BLaER1 (cell line): Measurements from ENCODE around the gene NR2F2.

Experiments used
- H3K27ac ChIP-seq: shearing (Covaris generic); formaldehyde crosslinking; 2 replicates; pipeline ENCODE4 v1.8.1; 2022
- H3K27me3 ChIP-seq: shearing (Covaris generic); formaldehyde crosslinking; 2 replicates; pipeline ENCODE4 v1.8.1; 2022
- H3K36me3 ChIP-seq: shearing (Covaris generic); formaldehyde crosslinking; 2 replicates; pipeline ENCODE4 v1.8.1; 2022
- H3K4me1 ChIP-seq: shearing (Covaris generic); formaldehyde crosslinking; 2 replicates; pipeline ENCODE4 v1.8.1; 2022
- H3K4me2 ChIP-seq: shearing (Covaris generic); formaldehyde crosslinking; 2 replicates; pipeline ENCODE4 v1.8.1; 2022
- H3K4me3 ChIP-seq: shearing (Covaris generic); formaldehyde crosslinking; 2 replicates; pipeline ENCODE4 v1.8.1; 2022
- H3K9ac ChIP-seq: shearing (Covaris generic); formaldehyde crosslinking; 2 replicates; pipeline ENCODE4 v1.8.1; 2022
- H3K9me3 ChIP-seq: shearing (Covaris generic); formaldehyde crosslinking; 2 replicates; pipeline ENCODE4 v1.8.1; 2022
- H4K20me1 ChIP-seq: shearing (Covaris generic); formaldehyde crosslinking; 2 replicates; pipeline ENCODE4 v1.8.1; 2022
- Cebpa-rat ChIP-seq: shearing (Covaris generic); IDR thresholded peaks from 2 replicates; pipeline ENCODE4 v1.8.1; 2022

Gene NR2F2

GRCh38 chr15:96360581-96361308 lies 30.2 kb downstream of the NR2F2 start:
- Histone ChIP-seq H3K9ac (no peak overlapping the region), H3K27ac (no peak overlapping the region), H3K9me3 (peaks cover 3% of the 10 kb centered on the region), H3K27me3 (peaks cover 100% of the 10 kb centered on the region), H3K4me3 (no peak overlapping the region), H3K4me1 (peaks cover 20% of the 10 kb centered on the region), H4K20me1 (peaks cover 85% of the 10 kb centered on the region), H3K4me2 (no peak overlapping the region), H3K36me3 (no peaks in the 10 kb centered on the region)
- no peak for TF ChIP-seq Cebpa-rat

DNA sequence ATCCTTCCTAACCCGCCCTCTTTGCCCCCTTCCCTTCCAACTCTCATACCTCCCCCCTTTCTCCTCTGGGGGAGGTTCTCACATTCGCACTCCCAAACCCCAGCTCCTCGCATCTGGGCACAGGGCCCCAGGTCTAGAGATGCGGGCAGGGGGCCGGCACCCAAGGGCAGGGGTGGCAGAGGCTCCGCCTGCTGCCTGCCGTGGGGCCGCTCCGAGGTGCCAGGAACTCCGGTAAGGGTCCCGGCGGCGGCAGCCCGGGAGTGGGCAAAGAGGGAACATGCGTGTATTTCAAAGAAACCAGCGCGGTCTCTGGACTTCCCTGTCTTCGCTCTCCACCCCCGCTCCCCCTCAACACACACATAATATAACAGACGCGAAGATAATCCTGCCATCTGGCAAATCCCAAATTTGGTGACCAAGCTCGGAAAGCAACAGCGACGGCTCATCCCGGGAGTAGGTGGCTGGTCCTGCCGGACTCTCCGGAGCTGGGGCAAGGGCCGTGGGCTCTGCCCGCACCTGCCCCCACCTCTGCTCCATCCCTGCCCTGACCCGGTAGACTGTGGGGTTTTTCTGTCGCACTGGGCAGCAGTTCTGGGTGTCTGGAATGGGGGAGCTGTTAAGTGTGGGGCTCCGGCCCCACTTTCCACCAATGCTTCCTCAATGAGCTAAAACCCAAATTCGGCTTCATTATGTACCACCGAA lies 31.0 kb downstream of the NR2F2 start:
- H3K27ac ChIP-seq = no peak overlapping the region
- H3K4me1 ChIP-seq = peaks cover 13% of the 10 kb centered on the region
- peaks cover 10% of the 10 kb centered on the region for H3K9me3 ChIP-seq
- H3K36me3 ChIP-seq = no peaks in the 10 kb centered on the region
- H4K20me1 ChIP-seq = peaks cover 81% of the 10 kb centered on the region
- H3K4me3 ChIP-seq = no peak overlapping the region
- TF ChIP-seq Cebpa-rat = no peak
- no peak overlapping the region for H3K9ac ChIP-seq
- peaks cover 100% of the 10 kb centered on the region for H3K27me3 ChIP-seq
- H3K4me2 ChIP-seq = no peak overlapping the region

- Histone ChIP-seq H4K20me1 (peaks cover 83% of the 10 kb centered on the region), H3K4me2 (no peak overlapping the region), H3K4me3 (no peak overlapping the region), H3K9ac (no peak overlapping the region), H3K36me3 (no peaks in the 10 kb centered on the region), H3K9me3 (peaks cover 17% of the 10 kb centered on the region), H3K4me1 (peaks cover 7% of the 10 kb centered on the region), H3K27ac (no peak overlapping the region), H3K27me3 (peaks cover 100% of the 10 kb centered on the region)
- TF ChIP-seq Cebpa-rat = no peak
These were observed 31.7 kb downstream of the NR2F2 start for GRCh38 chr15:96362011-96362754.

GRCh38 chr15:96362755-96363651 lies 32.5 kb downstream of the NR2F2 start:
- Histone ChIP-seq H3K9me3 (peaks cover 26% of the 10 kb centered on the region), H3K9ac (no peak overlapping the region), H3K4me1 (peaks cover under 1% of the 10 kb centered on the region; the same call in 1 of the 2 replicates), H3K4me2 (no peak overlapping the region), H4K20me1 (peaks cover 78% of the 10 kb centered on the region), H3K27me3 (peaks cover 100% of the 10 kb centered on the region), H3K4me3 (no peak overlapping the region), H3K36me3 (no peaks in the 10 kb centered on the region), H3K27ac (no peak overlapping the region)
- no peak for TF ChIP-seq Cebpa-rat

DNA sequence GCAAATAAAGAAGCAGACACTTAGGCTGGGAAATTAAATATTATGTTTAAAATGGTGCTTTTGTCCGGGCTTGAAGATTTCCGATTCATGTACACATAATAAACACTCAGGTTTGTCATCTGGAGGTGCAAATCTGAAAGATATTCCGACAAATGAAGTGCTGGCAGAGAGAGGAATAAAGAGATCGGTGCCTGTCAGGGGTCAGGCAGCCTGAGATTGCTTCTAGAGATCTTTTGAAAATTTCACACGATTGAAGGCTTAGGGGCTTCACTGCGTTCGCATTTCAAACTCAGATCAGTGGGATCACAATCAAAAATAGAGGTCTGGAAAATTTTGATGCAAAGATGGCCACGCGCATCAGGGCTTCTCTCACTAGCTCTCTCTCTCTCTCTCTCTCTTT lies 33.2 kb downstream of the NR2F2 start:
- H3K9me3 ChIP-seq = peaks cover 33% of the 10 kb centered on the region
- H3K4me1 ChIP-seq = no peaks in the 10 kb centered on the region
- no peaks in the 10 kb centered on the region for H3K36me3 ChIP-seq
- TF ChIP-seq Cebpa-rat = no peak
- no peak overlapping the region for H3K4me2 ChIP-seq
- H3K9ac ChIP-seq = no peak overlapping the region
- H3K27me3 ChIP-seq = peaks cover 100% of the 10 kb centered on the region
- H3K27ac ChIP-seq = no peak overlapping the region
- peaks cover 77% of the 10 kb centered on the region for H4K20me1 ChIP-seq
- no peak overlapping the region for H3K4me3 ChIP-seq

DNA sequence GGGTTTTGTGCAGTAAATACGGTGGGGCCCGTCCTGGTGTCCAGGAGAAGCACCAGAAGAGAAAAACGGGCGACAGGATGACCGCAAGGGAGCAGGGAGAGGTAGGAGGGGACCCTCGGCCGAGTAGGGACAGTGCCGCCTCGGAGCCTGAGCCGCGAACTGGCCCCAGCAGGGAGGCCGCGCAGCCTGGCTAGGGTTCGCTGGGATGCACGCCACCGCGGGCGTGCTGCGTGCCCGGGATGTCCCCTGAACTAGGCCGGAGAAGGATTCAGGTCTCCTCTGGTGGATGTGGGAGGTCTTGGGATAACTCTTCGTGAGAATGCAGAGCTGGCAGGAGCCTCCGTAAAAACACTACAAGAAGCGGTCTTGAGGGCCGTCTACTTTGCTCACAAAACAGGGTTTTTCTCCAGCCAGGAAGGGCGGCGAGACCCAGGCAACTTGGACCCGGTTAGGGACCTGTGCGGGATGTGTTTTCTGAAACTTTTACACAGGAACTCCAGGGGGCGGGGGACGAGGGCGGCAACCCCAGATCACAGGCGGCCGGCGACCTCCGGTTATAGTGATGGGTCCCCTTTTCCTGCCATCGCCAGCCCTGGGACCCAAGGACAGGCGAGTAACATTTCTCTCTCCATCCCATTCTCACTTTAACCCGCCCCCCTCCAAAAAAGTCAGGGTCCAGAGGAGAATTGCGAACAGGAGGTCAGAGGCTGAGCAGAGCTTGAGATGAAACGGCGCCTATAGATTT lies 35.5 kb downstream of the NR2F2 start:
- Histone ChIP-seq H3K4me3 (no peak overlapping the region), H4K20me1 (peaks cover 58% of the 10 kb centered on the region), H3K36me3 (no peaks in the 10 kb centered on the region), H3K9me3 (peaks cover 45% of the 10 kb centered on the region), H3K4me2 (no peak overlapping the region), H3K9ac (no peak overlapping the region), H3K4me1 (no peaks in the 10 kb centered on the region), H3K27me3 (peaks cover 99% of the 10 kb centered on the region), H3K27ac (no peak overlapping the region)
- no peak for TF ChIP-seq Cebpa-rat

- Histone ChIP-seq H3K4me3 (no peak overlapping the region), H4K20me1 (peaks cover 53% of the 10 kb centered on the region), H3K36me3 (no peaks in the 10 kb centered on the region), H3K27ac (no peak overlapping the region), H3K4me2 (no peak overlapping the region), H3K27me3 (peaks cover 93% of the 10 kb centered on the region), H3K4me1 (no peaks in the 10 kb centered on the region), H3K9me3 (peaks cover 45% of the 10 kb centered on the region), H3K9ac (no peak overlapping the region)
- no peak for TF ChIP-seq Cebpa-rat
These were observed 36.0 kb downstream of the NR2F2 start for GRCh38 chr15:96366526-96366877.

GRCh38 chr15:96367311-96368200 lies 37.1 kb downstream of the NR2F2 start:
- Histone ChIP-seq H3K9me3 (peaks cover 45% of the 10 kb centered on the region), H3K4me2 (no peak overlapping the region), H3K27me3 (peaks cover 83% of the 10 kb centered on the region), H3K4me1 (no peaks in the 10 kb centered on the region), H3K36me3 (no peaks in the 10 kb centered on the region), H3K9ac (no peak overlapping the region), H3K27ac (no peak overlapping the region), H3K4me3 (no peak overlapping the region), H4K20me1 (peaks cover 42% of the 10 kb centered on the region)
- no peak for TF ChIP-seq Cebpa-rat
